HepG2 (cell line): Measurements from ENCODE around the gene MIS18A.

Experiments
- CBX1 ChIP-seq: IDR thresholded peaks from one replicate; pipeline ENCODE4 v1.6.1; 2016; ENCODE audit warnings: antibody characterized with exemption, low read depth
- CTCF ChIP-seq: sonication (generic); formaldehyde crosslinking; IDR thresholded peaks from 2 replicates; pipeline ENCODE4 v1.5.0; 2020; ENCODE audit warnings: mild to moderate bottlenecking, missing genetic modification reagents, moderate library complexity
- FOXP1 ChIP-seq, 2 experiments: fragments of 450-650 bp in 1 of 2; IDR thresholded peaks; 2 replicates each; pipeline ENCODE4 v1.6.1; 2017 to 2018; ENCODE audit warnings: antibody characterized with exemption in 1 of 2
- PAX8 ChIP-seq: sonication (generic); formaldehyde crosslinking; IDR thresholded peaks from 2 replicates; pipeline ENCODE4 v1.8.0; 2022; ENCODE audit warnings: mild to moderate bottlenecking, missing genetic modification reagents, borderline replicate concordance
- ZNF670 ChIP-seq: sonication (generic); formaldehyde crosslinking; IDR thresholded peaks from 2 replicates; pipeline ENCODE4 v1.8.0; 2022; ENCODE audit warnings: mild to moderate bottlenecking, missing genetic modification reagents, borderline replicate concordance

GRCh38 chr21:32314806-32315205 lies 36.0 kb upstream of the MIS18A start:
- TF ChIP-seq ZNF670 (CRISPR knock-in tag) = no peak
- TF ChIP-seq CTCF = no peak
- no peak for TF ChIP-seq PAX8 (CRISPR knock-in tag)
- TF ChIP-seq CBX1 = no peak
- TF ChIP-seq FOXP1 (IDR thresholded peaks at IDR 0.05) = no peak
- no peak for TF ChIP-seq FOXP1 (CRISPR knock-in tag; IDR thresholded peaks at IDR 0.05)
